BE2C (cell line): Measurements from ENCODE around the gene FOXD2.

Experiments used
- DNase-seq: peaks from one replicate; pipeline ENCODE4 v3.0.0-alpha.2; 2020
- H3K27me3 ChIP-seq: fragments of 250-450 bp; sonication (Bioruptor Pico); 2 replicates; pipeline ENCODE4 v1.5.1; 2020; ENCODE audit warnings: mild to moderate bottlenecking
- H3K36me3 ChIP-seq: fragments of 250-450 bp; sonication (Bioruptor Pico); 2 replicates; pipeline ENCODE4 v1.5.1; 2020; ENCODE audit warnings: mild to moderate bottlenecking
- H3K4me1 ChIP-seq: fragments of 250-450 bp; sonication (Bioruptor Pico); 2 replicates; pipeline ENCODE4 v1.5.1; 2020
- H3K4me3 ChIP-seq: 2 replicates; pipeline ENCODE4 v1.5.1; 2011; ENCODE audit warnings: low read depth, low read length
- H3K9me3 ChIP-seq: fragments of 250-450 bp; sonication (Bioruptor Pico); 2 replicates; pipeline ENCODE4 v1.5.1; 2020
- TF ChIP-seq, protein P1 (sequence below): IDR thresholded peaks from 2 replicates; pipeline ENCODE4 v1.5.1; 2012; ENCODE audit warnings: mild to moderate bottlenecking, low read depth, low read length

The FOXD2 gene

DNA sequence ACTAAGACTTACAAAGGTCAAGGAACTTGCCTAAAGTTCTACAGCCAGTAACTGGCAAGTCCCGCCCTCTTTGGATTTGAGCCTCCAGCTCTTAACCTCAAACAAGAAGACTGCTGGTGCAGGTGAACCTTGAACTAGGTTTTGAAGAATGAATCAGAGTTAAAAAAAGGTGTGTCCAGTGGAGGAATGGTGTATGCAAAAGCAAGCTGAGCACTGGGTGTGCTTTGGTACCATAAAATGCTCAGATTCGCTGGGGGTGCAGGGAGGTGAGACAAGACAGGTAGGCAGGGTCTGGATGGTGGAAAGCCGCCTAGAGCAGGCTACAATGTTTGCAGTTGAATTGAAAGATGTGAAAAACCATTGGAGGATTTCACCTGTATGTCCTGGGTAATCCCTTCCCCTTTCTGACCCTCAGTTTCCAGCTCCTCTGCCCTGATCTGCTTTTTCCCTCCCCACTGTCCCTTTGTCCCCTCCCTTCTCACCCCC lies 39.8 kb downstream of the FOXD2 start:
- Histone ChIP-seq H3K36me3 (no peaks in the 10 kb centered on the region), H3K4me1 (no peaks in the 10 kb centered on the region), H3K27me3 (no peaks in the 10 kb centered on the region), H3K4me3 (no peak overlapping the region), H3K9me3 (no peaks in the 10 kb centered on the region)
- DNase-seq, result no peak
- TF ChIP-seq, protein P1, sequence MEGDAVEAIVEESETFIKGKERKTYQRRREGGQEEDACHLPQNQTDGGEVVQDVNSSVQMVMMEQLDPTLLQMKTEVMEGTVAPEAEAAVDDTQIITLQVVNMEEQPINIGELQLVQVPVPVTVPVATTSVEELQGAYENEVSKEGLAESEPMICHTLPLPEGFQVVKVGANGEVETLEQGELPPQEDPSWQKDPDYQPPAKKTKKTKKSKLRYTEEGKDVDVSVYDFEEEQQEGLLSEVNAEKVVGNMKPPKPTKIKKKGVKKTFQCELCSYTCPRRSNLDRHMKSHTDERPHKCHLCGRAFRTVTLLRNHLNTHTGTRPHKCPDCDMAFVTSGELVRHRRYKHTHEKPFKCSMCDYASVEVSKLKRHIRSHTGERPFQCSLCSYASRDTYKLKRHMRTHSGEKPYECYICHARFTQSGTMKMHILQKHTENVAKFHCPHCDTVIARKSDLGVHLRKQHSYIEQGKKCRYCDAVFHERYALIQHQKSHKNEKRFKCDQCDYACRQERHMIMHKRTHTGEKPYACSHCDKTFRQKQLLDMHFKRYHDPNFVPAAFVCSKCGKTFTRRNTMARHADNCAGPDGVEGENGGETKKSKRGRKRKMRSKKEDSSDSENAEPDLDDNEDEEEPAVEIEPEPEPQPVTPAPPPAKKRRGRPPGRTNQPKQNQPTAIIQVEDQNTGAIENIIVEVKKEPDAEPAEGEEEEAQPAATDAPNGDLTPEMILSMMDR, result no peak

DNA sequence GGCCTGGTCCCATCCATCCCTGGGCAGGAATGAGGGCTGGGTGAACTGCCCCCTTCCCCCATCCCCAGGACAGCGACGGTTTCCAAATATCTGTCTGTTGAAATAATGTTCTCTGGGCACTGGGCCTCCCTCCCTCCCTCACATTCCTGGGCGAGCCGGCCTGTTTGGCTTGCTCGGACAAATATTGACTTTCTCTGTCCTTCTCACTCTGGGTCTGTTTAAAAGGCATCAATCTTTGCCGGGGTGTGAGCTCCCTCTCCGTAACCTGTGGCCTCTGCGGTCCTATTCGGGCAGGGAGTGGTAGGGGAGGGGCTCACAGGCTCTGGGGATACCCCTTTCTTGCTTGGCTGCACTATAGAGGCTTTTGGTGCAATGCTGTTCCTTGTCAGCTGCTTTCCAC lies 40.2 kb downstream of the FOXD2 start:
- TF ChIP-seq, protein P1, result no peak
- Histone ChIP-seq H3K27me3 (no peaks in the 10 kb centered on the region), H3K4me3 (no peak overlapping the region), H3K9me3 (no peaks in the 10 kb centered on the region), H3K4me1 (no peaks in the 10 kb centered on the region), H3K36me3 (no peaks in the 10 kb centered on the region)
- no peak for DNase-seq

DNA sequence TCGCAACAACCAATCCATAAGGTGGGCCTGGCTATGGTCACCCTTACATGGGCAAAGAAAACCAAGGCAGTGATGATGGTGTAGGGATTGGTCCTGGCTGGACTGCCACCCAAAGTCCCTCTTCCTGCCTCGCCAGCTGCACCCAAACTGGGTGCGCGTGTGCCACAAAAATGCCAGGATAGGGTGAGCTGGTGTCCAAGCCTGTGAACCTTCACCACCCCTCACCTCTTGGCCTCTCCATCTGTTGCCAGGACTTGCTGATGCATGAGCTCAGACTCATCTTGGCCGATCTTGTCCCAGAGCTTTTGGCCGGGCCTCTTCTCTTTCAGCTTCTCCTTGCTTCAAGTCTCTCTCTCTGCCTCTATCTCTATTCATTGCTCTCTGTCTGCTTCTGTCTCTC lies 41.8 kb downstream of the FOXD2 start:
- no peak overlapping the region for H3K4me3 ChIP-seq
- no peaks in the 10 kb centered on the region for H3K4me1 ChIP-seq
- H3K36me3 ChIP-seq, result no peaks in the 10 kb centered on the region
- H3K9me3 ChIP-seq, result no peaks in the 10 kb centered on the region
- TF ChIP-seq, protein P1, result no peak
- H3K27me3 ChIP-seq, result no peaks in the 10 kb centered on the region
- no peak for DNase-seq

DNA sequence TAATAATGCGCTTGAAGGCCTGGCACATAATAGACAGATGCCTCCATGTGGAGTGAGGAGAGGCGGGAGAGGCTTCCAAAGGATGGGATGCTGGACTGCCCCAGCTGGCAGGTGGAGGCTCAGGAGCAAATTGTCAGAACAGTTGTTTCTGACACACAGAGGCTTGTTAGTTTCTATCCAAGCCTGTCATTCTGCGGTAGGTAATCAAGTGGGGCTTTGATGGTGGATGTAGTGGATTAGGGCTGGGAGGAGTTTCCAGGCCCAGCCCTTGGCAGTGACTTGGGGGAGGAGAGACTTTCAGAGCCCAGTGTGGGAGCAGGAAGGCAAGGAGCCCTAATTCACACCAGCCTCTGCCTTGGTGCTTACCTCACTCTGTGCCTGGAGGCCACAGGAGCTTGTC lies 44.1 kb downstream of the FOXD2 start:
- no peaks in the 10 kb centered on the region for H3K36me3 ChIP-seq
- TF ChIP-seq, protein P1, result no peak
- H3K27me3 ChIP-seq, result no peaks in the 10 kb centered on the region
- H3K9me3 ChIP-seq, result no peaks in the 10 kb centered on the region
- H3K4me3 ChIP-seq, result no peak overlapping the region
- no peak for DNase-seq
- H3K4me1 ChIP-seq, result no peaks in the 10 kb centered on the region

DNA sequence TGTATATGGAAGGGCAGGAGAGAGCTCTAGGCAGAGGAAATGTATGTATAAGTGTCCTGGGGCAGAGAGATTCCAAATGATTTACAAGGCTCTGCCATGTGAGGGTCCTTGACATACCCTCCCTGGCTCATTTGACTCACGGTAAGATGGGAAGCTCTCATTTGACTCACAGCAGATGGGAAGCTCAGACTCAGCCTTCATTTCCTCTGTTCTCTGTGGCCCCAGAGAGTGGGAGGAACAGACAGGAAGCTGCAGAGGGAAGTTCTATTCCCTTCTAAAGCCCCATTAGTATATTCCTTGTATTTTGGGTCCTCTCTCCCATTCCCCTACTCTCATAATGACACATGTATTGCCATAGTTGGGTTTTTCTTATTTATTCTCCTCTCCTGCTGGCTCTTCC lies 44.9 kb downstream of the FOXD2 start:
- Histone ChIP-seq H3K4me1 (no peaks in the 10 kb centered on the region), H3K36me3 (no peaks in the 10 kb centered on the region), H3K9me3 (no peaks in the 10 kb centered on the region), H3K4me3 (no peak overlapping the region), H3K27me3 (no peaks in the 10 kb centered on the region)
- TF ChIP-seq, protein P1, result no peak
- no peak for DNase-seq

DNA sequence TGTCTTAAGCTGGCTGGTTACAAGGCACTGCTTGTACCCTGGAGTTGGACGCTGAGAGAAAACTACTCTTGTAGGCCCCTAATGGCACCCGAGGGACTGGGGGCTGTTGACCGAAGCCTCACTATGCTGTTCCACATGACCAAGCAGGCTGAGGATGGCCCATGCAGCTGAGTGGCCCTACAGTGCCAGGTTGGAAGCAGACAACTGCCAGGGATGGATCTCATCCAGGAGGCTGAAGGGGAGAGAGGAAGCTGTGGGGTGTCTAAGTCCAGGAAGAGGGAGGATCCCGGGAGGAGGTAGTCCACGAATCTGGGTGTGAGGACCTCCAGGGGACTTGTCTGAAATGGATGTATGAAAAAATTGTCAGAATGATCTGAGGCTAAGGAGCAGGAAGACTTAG lies 45.8 kb downstream of the FOXD2 start:
- H3K9me3 ChIP-seq, result no peaks in the 10 kb centered on the region
- TF ChIP-seq, protein P1, result no peak
- no peaks in the 10 kb centered on the region for H3K36me3 ChIP-seq
- no peaks in the 10 kb centered on the region for H3K4me1 ChIP-seq
- DNase-seq, result no peak
- H3K27me3 ChIP-seq, result no peaks in the 10 kb centered on the region
- no peak overlapping the region for H3K4me3 ChIP-seq
